Medulla oblongata (tissue), 1 donor: Measurements from ENCODE around the gene BTF3L4.
A peak's percentile ranks its signal among the peaks of the same experiment; 100 is the strongest.

Experiments used
- DNase-seq: peaks from one replicate; pipeline ENCODE4 v3.0.0-alpha.2; 2015; ENCODE audit errors: extremely low spot score

Gene BTF3L4

GRCh38 chr1:52123622-52124021, 67.5 kb downstream of the BTF3L4 start:
- no peak for DNase-seq

- no peak for DNase-seq
Observed at GRCh38 chr1:52125736-52126359, 69.8 kb downstream of the BTF3L4 start.

GRCh38 chr1:52127181-52128180, 71.4 kb downstream of the BTF3L4 start:
- DNase-seq, result peak; percentile 64

GRCh38 chr1:52139817-52140540, 83.9 kb downstream of the BTF3L4 start:
- no peak for DNase-seq
